Stimulated activated CD8-positive, alpha-beta memory T cell treated with anti-CD3 and anti-CD28 coated beads, Interleukin-2, amount 100 ng/mL, for 1 hour (primary cell): Measurements from ENCODE around the gene SETDB2.

Source experiments
- DNase-seq, 2 donors: peaks; one replicate each; pipeline ENCODE4 v3.0.0-alpha.2; 2020; ENCODE audit warnings: low read depth in 2 of 2

Gene SETDB2

GRCh38 chr13:49464621-49465325 is 20.7 kb downstream of the SETDB2 start:
- no peak for DNase-seq

GRCh38 chr13:49466292-49466838 is 22.3 kb downstream of the SETDB2 start:
- DNase-seq: no peak

- DNase-seq: no peak
Observed at GRCh38 chr13:49472186-49472585, 28.1 kb downstream of the SETDB2 start.

GRCh38 chr13:49476529-49476928 is 32.5 kb downstream of the SETDB2 start:
- DNase-seq: no peak

GRCh38 chr13:49481788-49482187 is 37.7 kb downstream of the SETDB2 start:
- DNase-seq: no peak

GRCh38 chr13:49488563-49488962 is 44.5 kb downstream of the SETDB2 start:
- DNase-seq: no peak

- DNase-seq: no peak
Observed at GRCh38 chr13:49494645-49495044, 50.6 kb downstream of the SETDB2 start.

- peak; percentile 73 to 79 for DNase-seq
Observed at GRCh38 chr13:49495783-49496762, 52.0 kb downstream of the SETDB2 start, which contains the start of gene PHF11. PHF11 (plus strand) TSS chr13:49495953; CDS start chr13:49496002, 49 bp downstream.

- DNase-seq: peak; percentile 27 to 36
Observed at GRCh38 chr13:49496837-49497236, 52.8 kb downstream of the SETDB2 start.

- no peak for DNase-seq
Observed at GRCh38 chr13:49497272-49497671, 53.2 kb downstream of the SETDB2 start.

- no peak for DNase-seq
Observed at GRCh38 chr13:49498206-49498605, 54.1 kb downstream of the SETDB2 start.

GRCh38 chr13:49499889-49500660 is 56.0 kb downstream of the SETDB2 start:
- DNase-seq: no peak

- DNase-seq: no peak
Observed at GRCh38 chr13:49502954-49503353, 58.9 kb downstream of the SETDB2 start.

- DNase-seq: no peak
Observed at GRCh38 chr13:49503951-49504350, 59.9 kb downstream of the SETDB2 start.

GRCh38 chr13:49512578-49512977 is 68.5 kb downstream of the SETDB2 start:
- no peak for DNase-seq

GRCh38 chr13:49516467-49516866 is 72.4 kb downstream of the SETDB2 start:
- no peak for DNase-seq

GRCh38 chr13:49517461-49517860 is 73.4 kb downstream of the SETDB2 start:
- DNase-seq: no peak

GRCh38 chr13:49521224-49521623 is 77.2 kb downstream of the SETDB2 start:
- no peak for DNase-seq

- DNase-seq: no peak
Observed at GRCh38 chr13:49524740-49525501, 80.8 kb downstream of the SETDB2 start.

- no peak for DNase-seq
Observed at GRCh38 chr13:49527123-49527522, 83.0 kb downstream of the SETDB2 start.

- DNase-seq: no peak
Observed at GRCh38 chr13:49528161-49528560, 84.1 kb downstream of the SETDB2 start.
